Endothelial cell of umbilical vein (primary cell): ENCODE results near the gene VLDLR. TPM values are rescaled to one million over a fixed set of nuclear protein-coding genes. Genes with fewer than 3 reads are reported as not detected.

ENCODE experiments used
- BruUV-seq: library from RNA; stranded (reverse); fragments of 400-500 nt; replicated peaks from 2 replicates; lab custom pipeline; 2021; lab: Mats Ljungman, UMichigan
- CTCF ChIA-PET: fragments of 300-600, 350-600 bp; sonication (Branson Sonifier 250); formaldehyde crosslinking; loops from one replicate; lab custom pipeline; 2021; ENCODE audit warnings: antibody characterized with exemption, inconsistent platforms; lab: Charles Lee
- POLR2A ChIA-PET: fragments of 300-600, 350-600 bp; sonication (Branson Sonifier 250); formaldehyde crosslinking; loops from one replicate; lab custom pipeline; 2021; ENCODE audit warnings: antibody characterized with exemption, inconsistent platforms; lab: Charles Lee
- DNase-seq: peaks from one replicate; pipeline ENCODE4 v3.0.0-alpha.2; 2011; ENCODE audit warnings: low read depth, low spot score
- FAIRE-seq: peaks from 2 replicates; lab custom pipeline; 2011; peaks lifted over from hg19 to GRCh38; lab: Jason Lieb, UNC
- H2AFZ ChIP-seq: 2 replicates; pipeline ENCODE4 v1.6.0; 2012; ENCODE audit warnings: low read depth, low read length, control low read depth, inconsistent platforms
- H3K27ac ChIP-seq: 2 replicates; pipeline ENCODE4 v1.5.1; 2011; ENCODE audit warnings: low read depth, mild to moderate bottlenecking, control low read depth, low read length, moderate library complexity; ENCODE audit not compliant: insufficient read depth
- H3K27me3 ChIP-seq, 2 experiments: 2 replicates each; pipeline versions ENCODE4 v1.6.0 to v1.6.1; 2011; ENCODE audit warnings: low read length in 2 of 2, mixed read lengths in 1 of 2; ENCODE audit not compliant: control insufficient read depth in 2 of 2, insufficient read depth in 2 of 2
- H3K36me3 ChIP-seq, 2 experiments: 2 replicates in 1 of 2; 3 replicates in 1 of 2; pipeline ENCODE4 v1.5.1; 2011; ENCODE audit warnings: low read length in 2 of 2, mild to moderate bottlenecking in 1 of 2, moderate library complexity in 1 of 2; ENCODE audit not compliant: control insufficient read depth in 2 of 2, insufficient read depth in 2 of 2; ENCODE audit errors: extremely low read depth in 1 of 2
- H3K4me1 ChIP-seq: 3 replicates; pipeline ENCODE4 v1.5.1; 2011; ENCODE audit warnings: mild to moderate bottlenecking, low read length; ENCODE audit not compliant: control insufficient read depth, insufficient read depth; ENCODE audit errors: extremely low read depth
- H3K4me2 ChIP-seq: 2 replicates; pipeline ENCODE4 v1.6.1; 2011; ENCODE audit warnings: low read length, control low read depth, mixed read lengths; ENCODE audit not compliant: insufficient read depth
- H3K4me3 ChIP-seq, 3 experiments: fragments of 200-600 bp in 1 of 3; sonication (generic), shearing (Covaris generic) in 1 of 3; replicated peaks in 1 of 3; 2 replicates each; pipeline ENCODE4 v1.5.1; 2011 to 2016; ENCODE audit warnings: control low read depth in 3 of 3, low read length in 3 of 3, mild to moderate bottlenecking in 2 of 3, inconsistent platforms in 1 of 3, low read depth in 1 of 3, moderate library complexity in 1 of 3; ENCODE audit not compliant: insufficient read depth in 1 of 3
- H3K79me2 ChIP-seq: 2 replicates; pipeline ENCODE4 v1.6.0; 2012; ENCODE audit warnings: low read length, inconsistent platforms; ENCODE audit not compliant: control insufficient read depth, insufficient read depth
- H3K9ac ChIP-seq: replicated peaks from 2 replicates; pipeline ENCODE3; 2011; ENCODE audit warnings: low read length, control low read depth; ENCODE audit not compliant: insufficient read depth; ENCODE audit errors: extremely low read depth
- H3K9me1 ChIP-seq: replicated peaks from 3 replicates; pipeline ENCODE4 v1.6.0; 2011; ENCODE audit warnings: mild to moderate bottlenecking, low read length; ENCODE audit not compliant: control insufficient read depth, insufficient read depth; ENCODE audit errors: extremely low read depth
- H3K9me3 ChIP-seq: replicated peaks from 2 replicates; pipeline ENCODE4 v1.5.1; 2012; ENCODE audit warnings: low read length, inconsistent platforms; ENCODE audit not compliant: control insufficient read depth, insufficient read depth
- H4K20me1 ChIP-seq: replicated peaks from 2 replicates; pipeline ENCODE3; 2011; ENCODE audit warnings: mild to moderate bottlenecking, low read length; ENCODE audit not compliant: control insufficient read depth, insufficient read depth; ENCODE audit errors: extremely low read depth
- CTCF ChIP-seq, 2 donors: IDR thresholded peaks; 1 replicate in 1 of 2; 2 replicates in 1 of 2; pipeline ENCODE4 v1.5.1; 2011; ENCODE audit warnings: low read length in 2 of 2, mild to moderate bottlenecking in 2 of 2, moderate library complexity in 2 of 2, control low read depth in 1 of 2, inconsistent platforms in 1 of 2, low read depth in 1 of 2; ENCODE audit not compliant: insufficient read depth in 1 of 2; ENCODE audit errors: extremely low read depth in 1 of 2
- EZH2 ChIP-seq: IDR thresholded peaks from 2 replicates; pipeline ENCODE4 v1.6.1; 2012; ENCODE audit warnings: borderline replicate concordance, low read depth, mild to moderate bottlenecking, moderate library complexity, low read length, inconsistent platforms; ENCODE audit not compliant: severe bottlenecking
- FOS ChIP-seq: IDR thresholded peaks from 2 replicates; pipeline ENCODE4 v1.6.1; 2011; ENCODE audit warnings: mild to moderate bottlenecking, low read length, moderate library complexity, borderline replicate concordance; ENCODE audit not compliant: insufficient read depth
- GATA2 ChIP-seq: IDR thresholded peaks from 2 replicates; pipeline ENCODE4 v1.7.0; 2011; ENCODE audit warnings: low read depth, mild to moderate bottlenecking, moderate library complexity, mixed read lengths, low read length; ENCODE audit not compliant: insufficient read length, insufficient read depth
- JUN ChIP-seq: IDR thresholded peaks from 2 replicates; pipeline ENCODE4 v1.6.1; 2011; ENCODE audit warnings: borderline replicate concordance, low read depth; ENCODE audit not compliant: insufficient read length, insufficient read depth
- MYC ChIP-seq: IDR thresholded peaks from one replicate; pipeline ENCODE4 v1.6.1; 2011; ENCODE audit warnings: mild to moderate bottlenecking, low read depth, low read length
- POLR2A ChIP-seq: IDR thresholded peaks from 2 replicates; pipeline ENCODE4 v1.6.1; 2012; ENCODE audit warnings: low read depth, mild to moderate bottlenecking, control low read depth, low read length
- POLR2AphosphoS5 ChIP-seq: IDR thresholded peaks from 2 replicates; pipeline ENCODE4 v1.6.1; 2012; ENCODE audit warnings: low read depth, mild to moderate bottlenecking, control low read depth, low read length, moderate library complexity; ENCODE audit not compliant: insufficient read depth
- dilution Hi-C: fragments of 300-500 bp; cut with MboI; formaldehyde crosslinking; loops from one replicate; pipeline ENCODE4 v1.15.0; 2019; ENCODE audit warnings: low sequenced_read_pairs; ENCODE audit not compliant: extremely low pct_ligation_motif_present
- intact Hi-C: fragments of 100-400 bp; cut with micrococcal nuclease; formaldehyde crosslinking; loops from one replicate; pipeline ENCODE4 v1.10.0; 2022
- polyA plus RNA-seq, 4 experiments: library from polyadenylated mRNA; depleted of rRNA in 3 of 4; stranded (reverse) in 3 of 4; unstranded in 1 of 4; fragments of >200 nt; gene quantifications; 2 replicates each; pipeline versions ENCODE4 v1.2.1 to v1.2.3, GENCODE V29; 2011 to 2012; ENCODE audit warnings: missing spikeins in 1 of 4
- total RNA-seq: library from RNA; stranded (reverse); gene quantifications from 2 replicates; pipeline ENCODE4 v1.2.3, GENCODE V29; 2021
- TF ChIP-seq, protein P1 (sequence below): IDR thresholded peaks from 2 replicates; pipeline ENCODE4 v1.6.1; 2011; ENCODE audit not compliant: insufficient read depth, insufficient read length

Gene VLDLR
- total and polyA plus RNA-seq, 2 donors (not counting 3 experiments of a cell fraction or from before 2014, with no cell fraction given) = 0.47 to 2.5 TPM

DNA sequence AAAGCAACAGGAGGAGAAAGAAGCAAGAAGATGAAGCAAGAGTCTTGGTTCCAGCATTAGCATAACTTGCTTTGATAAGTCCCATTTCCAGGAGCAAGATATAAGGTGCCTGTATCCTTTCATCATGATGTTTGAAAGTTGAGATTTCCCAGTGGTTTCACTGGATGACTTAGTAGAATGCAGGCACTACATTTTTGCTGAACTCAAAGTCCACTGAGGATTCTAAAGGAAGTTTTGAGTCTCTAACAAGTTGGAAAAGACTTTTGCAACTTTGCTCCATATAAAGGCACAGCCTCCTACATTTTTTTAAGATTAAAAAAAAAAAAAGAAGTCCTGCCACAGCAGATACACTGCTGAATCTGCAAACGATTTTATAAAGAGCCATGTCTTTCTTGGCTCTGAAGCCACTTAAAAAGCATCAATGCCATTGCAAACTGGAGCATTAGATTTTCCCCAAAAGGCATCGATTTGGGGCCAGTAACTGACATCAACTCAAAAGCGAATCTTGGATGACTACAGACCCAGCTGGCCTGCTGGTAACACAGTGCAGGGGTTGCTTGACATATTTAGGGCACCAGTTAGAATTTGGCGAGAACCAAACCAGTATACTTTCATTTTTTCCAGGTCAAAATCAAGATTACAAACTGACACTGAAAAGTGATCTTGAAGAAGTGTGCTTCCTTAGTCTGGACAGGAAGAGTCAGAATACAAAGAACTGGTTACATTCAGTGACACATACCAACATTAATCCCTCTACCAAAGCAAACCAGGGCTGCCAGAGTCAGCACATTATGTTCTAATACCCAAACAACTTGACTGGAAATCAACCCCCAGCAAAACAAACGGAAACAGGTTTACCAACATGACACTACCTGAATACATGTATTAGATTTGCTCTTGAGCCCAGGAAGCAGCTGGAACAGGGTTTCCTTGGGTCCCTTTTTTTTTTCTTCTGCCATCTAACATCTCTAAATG, 56.6 kb downstream of the VLDLR start:
- ChIA-PET POLR2A (no interaction called here), CTCF (no interaction called here)
- H3K9me3 ChIP-seq = no peaks in the 10 kb centered on the region
- no TSS peak for BruUV-seq
- H3K9ac ChIP-seq = no peak overlapping the region
- no peak overlapping the region for H3K27ac ChIP-seq
- H3K4me2 ChIP-seq = no peak overlapping the region
- H3K36me3 ChIP-seq = no peaks in the 10 kb centered on the region
- no peaks in the 10 kb centered on the region for H3K79me2 ChIP-seq
- no peak for TF ChIP-seq MYC
- TF ChIP-seq JUN = no peak
- H3K4me1 ChIP-seq = peaks cover 4% of the 10 kb centered on the region
- no peaks in the 10 kb centered on the region for H3K9me1 ChIP-seq
- no peak overlapping the region for H2AFZ ChIP-seq
- DNase-seq = no peak
- H4K20me1 ChIP-seq = no peaks in the 10 kb centered on the region
- intact Hi-C loops (no loop called here), dilution Hi-C loops (no loop called here)
- FAIRE-seq = no peak
- H3K4me3 ChIP-seq = no peak overlapping the region
- H3K27me3 ChIP-seq = no peaks in the 10 kb centered on the region

GRCh38 chr9:2679011-2679410, 57.4 kb downstream of the VLDLR start:
- Histone ChIP-seq H2AFZ (no peak overlapping the region), H3K9ac (no peak overlapping the region), H3K36me3 (no peaks in the 10 kb centered on the region), H4K20me1 (no peaks in the 10 kb centered on the region), H3K4me2 (no peak overlapping the region), H3K9me3 (no peaks in the 10 kb centered on the region), H3K27me3 (no peaks in the 10 kb centered on the region), H3K79me2 (no peaks in the 10 kb centered on the region), H3K27ac (no peak overlapping the region), H3K4me1 (peaks cover 4% of the 10 kb centered on the region), H3K4me3 (no peak overlapping the region), H3K9me1 (no peaks in the 10 kb centered on the region)
- intact Hi-C loops = no loop called here
- TF ChIP-seq, protein P1, sequence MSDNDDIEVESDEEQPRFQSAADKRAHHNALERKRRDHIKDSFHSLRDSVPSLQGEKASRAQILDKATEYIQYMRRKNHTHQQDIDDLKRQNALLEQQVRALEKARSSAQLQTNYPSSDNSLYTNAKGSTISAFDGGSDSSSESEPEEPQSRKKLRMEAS = no peak
- TF ChIP-seq POLR2A = no peak
- no peak for TF ChIP-seq MYC
- TF ChIP-seq POLR2AphosphoS5 = no peak
- no peak for TF ChIP-seq FOS
- TF ChIP-seq JUN = no peak
- TF ChIP-seq GATA2 = no peak
- TF ChIP-seq EZH2 = no peak
- no peak for TF ChIP-seq CTCF (IDR thresholded peaks at IDR 0.05; ENCODE audit: extremely low read depth in 1 of 2, insufficient read depth in 1 of 2, low read depth in 1 of 2, low read length in 2 of 2)
- ChIA-PET CTCF (no interaction called here), POLR2A (no interaction called here)
- DNase-seq (no peak), FAIRE-seq (no peak)
- no TSS peak for BruUV-seq
- dilution Hi-C loops = no loop called here
